HT-29 (cell line): ENCODE data around the gene CTPS2. TPM values are rescaled to one million over a fixed set of nuclear protein-coding genes. Genes with fewer than 3 reads are reported as not detected.
"Not testable (repeated sequence)": the region's sequence is repeated elsewhere in the genome, so short reads cannot be mapped to it uniquely, and the experiment has no call there.

Experiments used
- DNase-seq: peaks from one replicate; pipeline ENCODE4 v3.0.0-alpha.2; 2015; ENCODE audit warnings: low spot score
- total RNA-seq: library from RNA; depleted of rRNA; stranded (reverse); fragments of >200 nt; shearing (Covaris generic); gene quantifications from 2 replicates; pipeline ENCODE4 v1.2.3, GENCODE V29; 2014; rRNA removed

Gene CTPS2, protein sequence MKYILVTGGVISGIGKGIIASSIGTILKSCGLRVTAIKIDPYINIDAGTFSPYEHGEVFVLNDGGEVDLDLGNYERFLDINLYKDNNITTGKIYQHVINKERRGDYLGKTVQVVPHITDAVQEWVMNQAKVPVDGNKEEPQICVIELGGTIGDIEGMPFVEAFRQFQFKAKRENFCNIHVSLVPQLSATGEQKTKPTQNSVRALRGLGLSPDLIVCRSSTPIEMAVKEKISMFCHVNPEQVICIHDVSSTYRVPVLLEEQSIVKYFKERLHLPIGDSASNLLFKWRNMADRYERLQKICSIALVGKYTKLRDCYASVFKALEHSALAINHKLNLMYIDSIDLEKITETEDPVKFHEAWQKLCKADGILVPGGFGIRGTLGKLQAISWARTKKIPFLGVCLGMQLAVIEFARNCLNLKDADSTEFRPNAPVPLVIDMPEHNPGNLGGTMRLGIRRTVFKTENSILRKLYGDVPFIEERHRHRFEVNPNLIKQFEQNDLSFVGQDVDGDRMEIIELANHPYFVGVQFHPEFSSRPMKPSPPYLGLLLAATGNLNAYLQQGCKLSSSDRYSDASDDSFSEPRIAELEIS
- 6.8 and 7.5 TPM in 2 replicates for total RNA-seq

- peak; percentile 54 for DNase-seq
Measured at GRCh38 chrX:16712548-16713155, at the start of gene CTPS2. Gene CTPS2 (minus strand): TSS chrX:16712669. CDS start chrX:16702902, 9,767 bp downstream.

- not testable (repeated sequence) for DNase-seq
Measured at GRCh38 chrX:16761500-16761899, 49.0 kb upstream of the CTPS2 start.

DNA sequence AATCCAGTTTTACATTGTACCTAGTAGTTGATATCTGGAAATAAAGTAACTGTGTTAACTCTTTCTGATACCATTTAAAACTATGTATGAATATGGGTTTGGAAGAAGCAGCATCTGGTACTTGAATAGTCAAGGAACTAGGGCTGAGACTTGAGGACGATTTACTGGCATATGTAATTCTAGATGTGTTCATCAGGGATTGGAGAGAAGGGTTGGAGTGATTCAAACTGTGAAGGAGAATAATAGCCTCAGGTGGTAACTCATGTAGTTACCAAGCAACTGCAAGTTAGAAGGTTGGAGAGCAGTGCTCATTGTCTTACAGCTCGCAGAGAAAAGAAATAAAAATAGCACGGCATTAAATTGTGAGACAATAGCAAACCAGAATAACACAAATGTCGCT is 44.3 kb upstream of the CTPS2 start:
- no peak for DNase-seq

- no peak for DNase-seq
Measured at GRCh38 chrX:16754019-16754418, 41.5 kb upstream of the CTPS2 start.

GRCh38 chrX:16750136-16750535 is 37.7 kb upstream of the CTPS2 start:
- no peak for DNase-seq

- no peak for DNase-seq
Measured at GRCh38 chrX:16748425-16748824, 36.0 kb upstream of the CTPS2 start.

DNA sequence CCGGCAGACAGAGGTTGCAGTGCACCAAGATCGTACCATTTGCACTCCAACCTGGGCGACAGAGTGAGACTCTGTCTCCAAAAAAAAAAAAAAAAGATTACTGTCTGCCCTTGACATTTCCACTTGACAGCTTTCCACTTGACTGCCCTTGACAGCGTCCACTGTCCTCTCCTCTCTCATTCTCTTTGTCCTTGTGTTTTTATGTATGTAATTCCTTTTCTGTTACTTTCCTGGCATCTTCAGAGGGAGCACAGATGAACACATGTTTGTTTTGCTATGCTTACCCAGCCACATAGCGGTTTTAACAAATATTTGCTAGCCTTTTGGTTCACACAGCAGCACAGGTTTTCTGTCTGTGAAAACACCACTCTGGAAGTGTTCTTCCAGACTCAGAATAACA is 33.2 kb upstream of the CTPS2 start:
- DNase-seq: no peak

DNA sequence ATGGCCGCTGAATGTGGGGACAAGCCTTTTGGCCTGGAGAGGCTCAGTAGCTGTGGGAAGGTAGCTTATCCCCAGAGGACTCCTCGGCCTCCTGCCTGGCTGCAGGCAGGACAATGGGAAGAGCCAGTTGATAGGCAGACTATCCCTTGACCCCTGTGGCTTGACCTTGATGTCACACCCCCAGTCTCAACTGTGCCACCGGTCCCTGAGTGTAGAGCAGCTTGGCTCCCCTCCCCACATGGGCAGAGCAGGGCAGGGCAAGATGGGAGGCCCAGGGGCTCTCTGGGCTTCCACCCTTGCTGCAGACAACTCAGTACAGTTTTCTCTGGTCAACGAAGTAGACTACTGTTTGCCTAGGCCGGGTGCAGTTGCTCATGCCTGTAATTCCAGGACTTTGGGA is 32.6 kb upstream of the CTPS2 start:
- DNase-seq: no peak

- peak; percentile 30 for DNase-seq
Measured at GRCh38 chrX:16743604-16744325, 31.3 kb upstream of the CTPS2 start.

GRCh38 chrX:16739574-16739973 is 27.1 kb upstream of the CTPS2 start:
- DNase-seq: no peak

DNA sequence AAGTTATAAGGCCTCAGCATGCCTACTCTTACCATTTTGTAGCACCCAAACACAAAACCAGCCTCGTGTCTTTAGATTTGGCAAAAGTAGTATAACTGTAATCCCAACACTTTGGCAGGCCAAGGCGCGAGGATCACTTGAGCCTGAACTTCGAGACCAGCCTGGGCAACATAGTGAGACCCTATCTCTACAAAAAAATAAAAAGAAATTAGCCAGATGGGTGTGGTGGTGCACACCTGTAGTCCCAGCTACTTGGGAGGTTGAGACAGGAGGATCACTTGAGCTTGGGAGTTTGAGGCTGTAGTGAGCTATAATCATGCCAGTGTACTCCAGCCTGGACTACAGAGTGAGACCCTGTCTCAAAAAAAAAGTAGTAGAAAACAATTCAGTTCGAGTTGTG is 24.6 kb upstream of the CTPS2 start:
- DNase-seq: no peak

DNA sequence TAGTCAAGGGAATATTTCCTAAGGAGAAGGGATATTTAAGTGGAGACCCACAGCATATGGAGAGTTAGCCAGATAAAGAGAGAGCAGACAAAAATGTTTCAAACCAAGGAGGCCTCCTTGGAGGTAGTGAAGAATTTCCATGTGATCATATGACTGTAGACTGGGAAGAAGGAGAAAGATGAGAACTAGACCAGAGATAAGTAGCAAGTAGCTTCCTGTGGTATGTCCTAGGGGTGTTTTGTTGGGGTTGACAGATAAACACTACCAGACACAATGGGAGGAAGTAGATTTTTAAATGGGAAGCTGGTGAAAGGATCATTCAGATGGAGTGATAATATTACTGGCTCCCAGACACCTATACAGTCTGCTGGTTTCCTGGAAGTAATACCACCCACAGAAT is 20.5 kb upstream of the CTPS2 start:
- DNase-seq: no peak

DNA sequence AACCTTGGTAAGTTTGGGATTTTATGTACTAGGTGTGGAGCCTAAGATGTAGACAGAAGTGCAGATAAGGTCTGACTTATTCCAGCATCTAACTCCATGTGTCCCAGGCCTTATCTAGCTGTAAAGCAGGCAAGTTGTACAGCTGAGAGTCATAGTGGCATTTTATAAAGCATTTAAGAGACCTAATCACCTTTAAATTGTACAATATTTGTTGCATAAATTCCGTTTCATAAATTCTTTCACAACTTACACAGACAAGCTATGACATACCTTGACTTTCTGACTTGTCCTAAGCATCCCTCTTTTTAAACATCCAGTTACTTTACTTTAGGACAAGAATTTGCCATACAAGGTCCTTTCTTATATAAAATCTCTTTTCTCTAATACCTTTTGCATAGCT is 18.0 kb upstream of the CTPS2 start:
- no peak for DNase-seq

DNA sequence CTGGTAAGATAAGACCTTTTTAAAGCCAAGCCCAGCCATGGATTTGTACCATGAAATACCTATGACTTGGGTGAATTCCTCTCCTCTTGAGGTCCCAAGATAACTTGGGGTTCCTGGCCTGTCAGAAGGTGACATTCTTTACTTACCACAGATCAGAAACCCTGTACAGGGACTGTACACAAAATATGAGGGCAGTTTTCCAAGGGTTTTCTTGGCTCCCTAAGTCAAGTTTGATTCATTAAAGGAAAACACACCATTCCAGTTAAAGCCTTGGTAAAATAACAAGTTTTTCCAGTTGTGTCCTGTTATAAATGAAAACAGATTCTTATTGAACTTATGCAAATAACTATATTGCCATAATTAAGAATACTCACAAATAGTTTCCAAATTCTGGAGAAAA is 15.2 kb upstream of the CTPS2 start:
- DNase-seq: no peak

- not testable (repeated sequence) for DNase-seq
Measured at GRCh38 chrX:16726347-16726988, 14.0 kb upstream of the CTPS2 start.

DNA sequence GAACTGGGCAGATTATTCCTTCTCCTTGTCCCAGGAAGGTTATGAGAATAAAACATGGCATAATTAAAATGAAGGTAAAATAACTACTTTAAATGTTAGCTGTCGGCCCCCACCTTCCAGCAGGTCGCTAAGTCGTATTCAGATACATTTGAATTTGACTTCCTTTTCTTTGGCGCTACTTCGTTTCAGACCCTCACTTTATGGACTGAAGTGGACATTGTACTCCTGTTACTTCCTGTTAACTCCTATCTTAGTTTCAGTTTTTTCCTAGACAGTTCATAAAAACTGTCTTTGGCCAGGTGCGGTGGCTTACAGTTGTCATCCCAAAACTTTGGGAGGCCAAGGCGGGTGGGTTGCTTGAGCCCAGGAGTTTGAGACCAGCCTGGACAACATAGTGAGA is 12.6 kb upstream of the CTPS2 start:
- DNase-seq: no peak

DNA sequence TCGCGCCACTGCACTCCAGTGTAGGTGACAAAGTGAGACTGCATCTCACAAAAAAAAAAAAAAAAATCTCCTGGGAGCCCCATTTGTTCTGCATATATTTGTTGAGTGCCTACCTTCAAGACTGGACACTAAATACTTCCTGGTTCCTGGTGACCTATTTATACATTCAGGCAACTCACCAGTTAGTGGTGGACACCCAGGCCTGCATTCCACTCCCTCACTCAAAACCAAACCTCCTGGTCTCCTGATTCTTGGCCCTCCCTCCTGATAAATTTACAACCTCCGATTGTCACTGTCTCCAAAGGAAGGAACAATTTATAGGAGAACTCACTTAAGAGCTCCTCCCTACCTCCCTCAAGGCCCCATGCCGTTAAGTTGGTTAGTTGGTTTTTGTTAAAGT is 10.0 kb upstream of the CTPS2 start:
- peak; percentile 9 for DNase-seq

- DNase-seq: peak; percentile 99
Measured at GRCh38 chrX:16719334-16720084, 7.0 kb upstream of the CTPS2 start, which contains the start of gene SYAP1. Gene SYAP1 (plus strand): TSS chrX:16719612. CDS start chrX:16719725, 113 bp downstream.

DNA sequence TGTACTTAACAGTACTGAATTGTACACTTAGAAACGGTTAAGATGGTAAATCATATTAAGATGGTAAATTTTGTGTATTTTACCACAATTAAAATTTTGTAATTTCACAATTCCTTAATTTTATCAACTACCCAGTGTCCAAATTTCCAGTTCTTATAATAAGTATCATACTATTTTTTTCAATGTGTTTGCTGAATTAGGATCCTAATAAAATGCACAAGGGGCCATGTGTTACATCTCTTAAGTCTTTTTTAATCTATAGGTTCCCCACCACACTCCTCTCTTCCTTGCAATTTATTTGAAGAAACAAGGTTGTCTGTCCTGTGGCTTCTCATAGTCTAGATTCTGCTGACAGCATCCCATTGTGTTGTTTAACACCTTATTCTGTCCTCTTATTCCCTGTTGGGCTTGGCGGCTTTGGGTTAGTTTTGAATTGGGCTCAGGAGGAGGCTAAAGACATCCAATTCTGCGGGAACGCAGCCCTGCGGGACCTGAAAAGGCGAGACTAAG is 6.4 kb upstream of the CTPS2 start:
- DNase-seq: no peak

- DNase-seq: not testable (repeated sequence)
Measured at GRCh38 chrX:16716451-16716850, 4.0 kb upstream of the CTPS2 start.

- DNase-seq: not testable (repeated sequence)
Measured at GRCh38 chrX:16715638-16716037, 3.2 kb upstream of the CTPS2 start.
